Endothelial cell of umbilical vein (primary cell): ENCODE results near the gene INPP4B. TPM values are rescaled to one million over a fixed set of nuclear protein-coding genes. Genes with fewer than 3 reads are reported as not detected.

Experiments used
- BruUV-seq: library from RNA; stranded (reverse); fragments of 400-500 nt; replicated peaks from 2 replicates; lab custom pipeline; 2021; lab: Mats Ljungman, UMichigan
- CTCF ChIA-PET: fragments of 300-600, 350-600 bp; sonication (Branson Sonifier 250); formaldehyde crosslinking; loops from one replicate; lab custom pipeline; 2021; ENCODE audit warnings: antibody characterized with exemption, inconsistent platforms; lab: Charles Lee
- POLR2A ChIA-PET: fragments of 300-600, 350-600 bp; sonication (Branson Sonifier 250); formaldehyde crosslinking; loops from one replicate; lab custom pipeline; 2021; ENCODE audit warnings: antibody characterized with exemption, inconsistent platforms; lab: Charles Lee
- DNase-seq: peaks from one replicate; pipeline ENCODE4 v3.0.0-alpha.2; 2011; ENCODE audit warnings: low read depth, low spot score
- FAIRE-seq: peaks from 2 replicates; lab custom pipeline; 2011; peaks lifted over from hg19 to GRCh38; lab: Jason Lieb, UNC
- H2AFZ ChIP-seq: 2 replicates; pipeline ENCODE4 v1.6.0; 2012; ENCODE audit warnings: low read depth, low read length, control low read depth, inconsistent platforms
- H3K27ac ChIP-seq: 2 replicates; pipeline ENCODE4 v1.5.1; 2011; ENCODE audit warnings: low read depth, mild to moderate bottlenecking, control low read depth, low read length, moderate library complexity; ENCODE audit not compliant: insufficient read depth
- H3K27me3 ChIP-seq, 2 experiments: 2 replicates each; pipeline versions ENCODE4 v1.6.0 to v1.6.1; 2011; ENCODE audit warnings: low read length in 2 of 2, mixed read lengths in 1 of 2; ENCODE audit not compliant: control insufficient read depth in 2 of 2, insufficient read depth in 2 of 2
- H3K36me3 ChIP-seq, 2 experiments: 2 replicates in 1 of 2; 3 replicates in 1 of 2; pipeline ENCODE4 v1.5.1; 2011; ENCODE audit warnings: low read length in 2 of 2, mild to moderate bottlenecking in 1 of 2, moderate library complexity in 1 of 2; ENCODE audit not compliant: control insufficient read depth in 2 of 2, insufficient read depth in 2 of 2; ENCODE audit errors: extremely low read depth in 1 of 2
- H3K4me1 ChIP-seq: 3 replicates; pipeline ENCODE4 v1.5.1; 2011; ENCODE audit warnings: mild to moderate bottlenecking, low read length; ENCODE audit not compliant: control insufficient read depth, insufficient read depth; ENCODE audit errors: extremely low read depth
- H3K4me2 ChIP-seq: 2 replicates; pipeline ENCODE4 v1.6.1; 2011; ENCODE audit warnings: low read length, control low read depth, mixed read lengths; ENCODE audit not compliant: insufficient read depth
- H3K4me3 ChIP-seq, 3 experiments: fragments of 200-600 bp in 1 of 3; sonication (generic), shearing (Covaris generic) in 1 of 3; replicated peaks in 1 of 3; 2 replicates each; pipeline ENCODE4 v1.5.1; 2011 to 2016; ENCODE audit warnings: control low read depth in 3 of 3, low read length in 3 of 3, mild to moderate bottlenecking in 2 of 3, inconsistent platforms in 1 of 3, low read depth in 1 of 3, moderate library complexity in 1 of 3; ENCODE audit not compliant: insufficient read depth in 1 of 3
- H3K79me2 ChIP-seq: 2 replicates; pipeline ENCODE4 v1.6.0; 2012; ENCODE audit warnings: low read length, inconsistent platforms; ENCODE audit not compliant: control insufficient read depth, insufficient read depth
- H3K9ac ChIP-seq: replicated peaks from 2 replicates; pipeline ENCODE3; 2011; ENCODE audit warnings: low read length, control low read depth; ENCODE audit not compliant: insufficient read depth; ENCODE audit errors: extremely low read depth
- H3K9me1 ChIP-seq: replicated peaks from 3 replicates; pipeline ENCODE4 v1.6.0; 2011; ENCODE audit warnings: mild to moderate bottlenecking, low read length; ENCODE audit not compliant: control insufficient read depth, insufficient read depth; ENCODE audit errors: extremely low read depth
- H3K9me3 ChIP-seq: replicated peaks from 2 replicates; pipeline ENCODE4 v1.5.1; 2012; ENCODE audit warnings: low read length, inconsistent platforms; ENCODE audit not compliant: control insufficient read depth, insufficient read depth
- H4K20me1 ChIP-seq: replicated peaks from 2 replicates; pipeline ENCODE3; 2011; ENCODE audit warnings: mild to moderate bottlenecking, low read length; ENCODE audit not compliant: control insufficient read depth, insufficient read depth; ENCODE audit errors: extremely low read depth
- EZH2 ChIP-seq: IDR thresholded peaks from 2 replicates; pipeline ENCODE4 v1.6.1; 2012; ENCODE audit warnings: borderline replicate concordance, low read depth, mild to moderate bottlenecking, moderate library complexity, low read length, inconsistent platforms; ENCODE audit not compliant: severe bottlenecking
- FOS ChIP-seq: IDR thresholded peaks from 2 replicates; pipeline ENCODE4 v1.6.1; 2011; ENCODE audit warnings: mild to moderate bottlenecking, low read length, moderate library complexity, borderline replicate concordance; ENCODE audit not compliant: insufficient read depth
- GATA2 ChIP-seq: IDR thresholded peaks from 2 replicates; pipeline ENCODE4 v1.7.0; 2011; ENCODE audit warnings: low read depth, mild to moderate bottlenecking, moderate library complexity, mixed read lengths, low read length; ENCODE audit not compliant: insufficient read length, insufficient read depth
- JUN ChIP-seq: IDR thresholded peaks from 2 replicates; pipeline ENCODE4 v1.6.1; 2011; ENCODE audit warnings: borderline replicate concordance, low read depth; ENCODE audit not compliant: insufficient read length, insufficient read depth
- MYC ChIP-seq: IDR thresholded peaks from one replicate; pipeline ENCODE4 v1.6.1; 2011; ENCODE audit warnings: mild to moderate bottlenecking, low read depth, low read length
- POLR2A ChIP-seq: IDR thresholded peaks from 2 replicates; pipeline ENCODE4 v1.6.1; 2012; ENCODE audit warnings: low read depth, mild to moderate bottlenecking, control low read depth, low read length
- POLR2AphosphoS5 ChIP-seq: IDR thresholded peaks from 2 replicates; pipeline ENCODE4 v1.6.1; 2012; ENCODE audit warnings: low read depth, mild to moderate bottlenecking, control low read depth, low read length, moderate library complexity; ENCODE audit not compliant: insufficient read depth
- dilution Hi-C: fragments of 300-500 bp; cut with MboI; formaldehyde crosslinking; loops from one replicate; pipeline ENCODE4 v1.15.0; 2019; ENCODE audit warnings: low sequenced_read_pairs; ENCODE audit not compliant: extremely low pct_ligation_motif_present
- intact Hi-C: fragments of 100-400 bp; cut with micrococcal nuclease; formaldehyde crosslinking; loops from one replicate; pipeline ENCODE4 v1.10.0; 2022
- polyA plus RNA-seq, 4 experiments: library from polyadenylated mRNA; depleted of rRNA in 3 of 4; stranded (reverse) in 3 of 4; unstranded in 1 of 4; fragments of >200 nt; gene quantifications; 2 replicates each; pipeline versions ENCODE4 v1.2.1 to v1.2.3, GENCODE V29; 2011 to 2012; ENCODE audit warnings: missing spikeins in 1 of 4
- total RNA-seq: library from RNA; stranded (reverse); gene quantifications from 2 replicates; pipeline ENCODE4 v1.2.3, GENCODE V29; 2021
- TF ChIP-seq, protein P1 (sequence below), 2 donors: IDR thresholded peaks; 1 replicate in 1 of 2; 2 replicates in 1 of 2; pipeline ENCODE4 v1.5.1; 2011; ENCODE audit warnings: low read length in 2 of 2, mild to moderate bottlenecking in 2 of 2, moderate library complexity in 2 of 2, control low read depth in 1 of 2, inconsistent platforms in 1 of 2, low read depth in 1 of 2; ENCODE audit not compliant: insufficient read depth in 1 of 2; ENCODE audit errors: extremely low read depth in 1 of 2
- TF ChIP-seq, protein P2 (sequence below): IDR thresholded peaks from 2 replicates; pipeline ENCODE4 v1.6.1; 2011; ENCODE audit not compliant: insufficient read depth, insufficient read length

Gene INPP4B
- total and polyA plus RNA-seq, 2 donors (not counting 3 experiments of a cell fraction or from before 2014, with no cell fraction given): 0.41 to 3.1 TPM

DNA sequence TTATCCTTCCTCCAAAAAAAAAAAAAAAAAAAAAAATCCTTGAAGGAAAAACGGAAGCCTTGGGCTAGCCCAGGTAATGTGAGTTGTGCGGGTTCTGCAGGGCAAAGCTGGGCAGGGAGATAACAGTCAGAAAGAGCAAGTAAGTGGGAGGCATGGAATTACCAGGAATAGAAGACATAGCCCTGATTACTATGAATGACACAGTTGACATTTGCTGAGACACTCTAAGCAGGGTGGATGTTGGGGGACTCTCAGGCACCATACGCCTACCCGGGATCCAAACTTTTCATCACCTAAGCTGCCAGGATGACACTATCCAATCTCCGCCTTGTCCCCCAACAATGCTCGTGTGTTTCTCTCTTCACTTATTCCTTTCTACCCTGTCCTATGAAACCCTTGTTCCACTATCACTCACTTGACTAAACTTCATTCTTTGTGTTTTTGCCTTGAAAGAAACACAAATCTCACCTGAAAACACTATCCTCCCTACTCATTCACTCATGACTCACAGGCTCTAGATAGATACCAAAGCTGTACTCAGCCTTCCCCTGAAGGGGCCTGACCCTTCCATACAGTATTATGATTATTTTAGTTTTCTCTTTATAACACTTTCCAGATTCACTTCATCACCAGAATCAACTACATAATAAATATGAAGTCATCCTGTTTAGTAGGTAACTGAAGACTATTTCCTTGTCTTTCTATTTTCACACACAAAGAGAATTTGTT lies 158.4 kb downstream of the INPP4B start:
- no peaks in the 10 kb centered on the region for H3K36me3 ChIP-seq
- no peak overlapping the region for H2AFZ ChIP-seq
- no peak overlapping the region for H3K4me3 ChIP-seq
- no peak overlapping the region for H3K9ac ChIP-seq
- intact Hi-C loops: no loop called here
- H3K9me1 ChIP-seq: no peaks in the 10 kb centered on the region
- no TSS peak for BruUV-seq
- dilution Hi-C loops: no loop called here
- H4K20me1 ChIP-seq: no peaks in the 10 kb centered on the region
- no peak overlapping the region for H3K4me2 ChIP-seq
- TF ChIP-seq POLR2A: no peak
- TF ChIP-seq JUN: no peak
- TF ChIP-seq GATA2: no peak
- TF ChIP-seq EZH2: no peak
- no peak for TF ChIP-seq POLR2AphosphoS5
- no peak for TF ChIP-seq MYC
- TF ChIP-seq, protein P1, sequence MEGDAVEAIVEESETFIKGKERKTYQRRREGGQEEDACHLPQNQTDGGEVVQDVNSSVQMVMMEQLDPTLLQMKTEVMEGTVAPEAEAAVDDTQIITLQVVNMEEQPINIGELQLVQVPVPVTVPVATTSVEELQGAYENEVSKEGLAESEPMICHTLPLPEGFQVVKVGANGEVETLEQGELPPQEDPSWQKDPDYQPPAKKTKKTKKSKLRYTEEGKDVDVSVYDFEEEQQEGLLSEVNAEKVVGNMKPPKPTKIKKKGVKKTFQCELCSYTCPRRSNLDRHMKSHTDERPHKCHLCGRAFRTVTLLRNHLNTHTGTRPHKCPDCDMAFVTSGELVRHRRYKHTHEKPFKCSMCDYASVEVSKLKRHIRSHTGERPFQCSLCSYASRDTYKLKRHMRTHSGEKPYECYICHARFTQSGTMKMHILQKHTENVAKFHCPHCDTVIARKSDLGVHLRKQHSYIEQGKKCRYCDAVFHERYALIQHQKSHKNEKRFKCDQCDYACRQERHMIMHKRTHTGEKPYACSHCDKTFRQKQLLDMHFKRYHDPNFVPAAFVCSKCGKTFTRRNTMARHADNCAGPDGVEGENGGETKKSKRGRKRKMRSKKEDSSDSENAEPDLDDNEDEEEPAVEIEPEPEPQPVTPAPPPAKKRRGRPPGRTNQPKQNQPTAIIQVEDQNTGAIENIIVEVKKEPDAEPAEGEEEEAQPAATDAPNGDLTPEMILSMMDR (IDR thresholded peaks at IDR 0.05; ENCODE audit: extremely low read depth in 1 of 2, insufficient read depth in 1 of 2, low read depth in 1 of 2, low read length in 2 of 2): no peak
- TF ChIP-seq, protein P2, sequence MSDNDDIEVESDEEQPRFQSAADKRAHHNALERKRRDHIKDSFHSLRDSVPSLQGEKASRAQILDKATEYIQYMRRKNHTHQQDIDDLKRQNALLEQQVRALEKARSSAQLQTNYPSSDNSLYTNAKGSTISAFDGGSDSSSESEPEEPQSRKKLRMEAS: no peak
- no peak for TF ChIP-seq FOS
- DNase-seq (no peak), FAIRE-seq (no peak)
- H3K79me2 ChIP-seq: no peaks in the 10 kb centered on the region
- H3K27me3 ChIP-seq: no peaks in the 10 kb centered on the region
- ChIA-PET CTCF (no interaction called here), POLR2A (no interaction called here)
- no peak overlapping the region for H3K27ac ChIP-seq
- no peaks in the 10 kb centered on the region for H3K9me3 ChIP-seq
- H3K4me1 ChIP-seq: no peaks in the 10 kb centered on the region
